ENCODE data around the gene OTOF.
"Not testable (repeated sequence)": the region's sequence is repeated elsewhere in the genome, so short reads cannot be mapped to it uniquely, and the experiment has no call there.

The OTOF gene

DNA sequence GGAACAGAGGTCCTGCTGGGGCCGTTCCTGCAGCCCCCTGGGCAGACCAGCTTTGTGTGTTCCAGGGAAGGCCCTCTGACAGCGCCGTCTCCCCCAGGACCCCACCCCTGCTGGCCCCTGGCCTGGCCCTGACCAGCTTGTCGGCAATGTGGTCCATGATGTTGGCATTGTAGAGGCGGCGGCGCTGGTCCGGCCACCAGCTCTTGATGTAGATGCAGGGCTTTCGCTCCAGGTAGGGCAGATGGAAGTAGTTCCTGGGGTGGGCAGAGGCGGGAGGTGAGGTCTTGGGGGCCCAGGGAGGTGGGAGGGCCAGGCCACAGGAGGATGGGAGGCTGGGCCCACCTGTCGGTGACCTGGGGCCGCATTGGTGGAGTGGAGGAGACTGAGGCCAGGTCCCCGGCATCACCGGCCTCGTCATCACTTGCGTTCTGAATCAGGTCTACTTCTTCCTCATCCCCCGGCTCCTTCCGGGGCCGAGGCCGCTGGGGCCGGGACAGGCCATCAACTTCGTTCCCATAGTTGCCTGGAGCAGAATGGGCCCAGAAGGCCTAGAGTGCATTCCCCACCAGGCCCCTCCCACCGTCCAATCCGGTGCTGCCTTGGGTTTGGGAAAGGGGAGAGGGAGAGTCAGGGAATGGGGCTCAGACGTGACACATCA lies 1.3 kb upstream of the OTOF start:
- DNase-seq, result no peak

DNA sequence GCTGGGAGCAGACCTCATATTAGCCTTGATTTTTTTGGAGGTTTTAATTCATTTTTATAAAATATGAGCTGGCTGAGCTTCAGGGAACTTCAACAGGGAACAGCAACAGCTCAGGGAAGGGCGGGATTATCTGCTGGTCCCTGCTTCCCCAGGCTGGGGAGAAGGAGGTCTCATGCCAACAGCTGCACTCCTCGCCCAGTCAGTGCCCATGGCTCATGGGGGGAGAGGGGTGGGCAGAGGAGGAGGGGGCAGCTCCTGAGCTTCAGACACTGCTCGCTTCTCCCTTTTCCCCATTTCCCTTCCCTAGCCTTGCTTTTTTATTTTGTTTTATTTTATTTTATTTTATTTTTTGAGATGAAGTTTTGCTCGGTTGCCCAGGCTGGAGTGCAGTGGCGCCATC lies 442 bp upstream of the OTOF start:
- DNase-seq, result no peak

DNA sequence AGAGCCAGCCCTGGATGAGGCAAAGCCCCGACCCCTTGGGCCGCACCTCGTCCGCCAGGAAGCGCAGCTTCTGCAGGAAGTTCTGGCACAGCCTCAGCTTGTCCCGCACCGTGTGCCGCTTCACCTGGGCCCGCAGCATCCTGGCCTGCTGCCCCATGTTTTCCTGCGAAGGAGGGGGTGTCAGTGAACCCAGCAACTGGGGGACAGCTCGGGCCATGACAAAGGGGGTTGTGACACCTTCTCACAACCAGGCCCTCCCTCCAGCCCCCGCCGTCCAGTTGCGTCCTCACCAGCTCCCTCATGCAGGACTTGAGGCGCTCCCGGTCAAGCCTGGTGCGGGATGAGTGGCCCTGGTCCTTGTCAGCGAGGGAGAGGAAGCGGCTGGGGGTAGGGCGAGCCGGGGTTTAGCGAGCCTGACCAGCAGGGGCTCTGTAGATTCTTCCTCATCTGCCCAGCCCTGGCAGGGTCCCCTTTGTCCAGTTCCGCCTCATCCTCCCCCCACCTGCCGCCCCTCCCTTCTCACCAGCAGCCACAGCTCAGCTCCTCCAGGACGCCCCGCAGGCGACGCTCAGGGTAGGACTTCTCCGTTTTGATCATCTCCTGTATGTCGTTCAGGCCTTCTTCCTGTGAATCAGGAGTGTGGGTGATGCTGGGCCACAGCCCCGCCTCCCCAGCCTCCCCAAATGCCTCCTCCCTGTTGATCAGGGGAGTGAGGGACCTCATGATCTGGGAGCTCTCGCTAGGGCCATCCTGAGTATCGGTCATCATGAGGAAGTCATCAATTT lies 606 bp downstream of the OTOF start:
- DNase-seq, result no peak

GRCh38 chr2:26475832-26476501 lies 2.0 kb downstream of the OTOF start:
- DNase-seq, result no peak

DNA sequence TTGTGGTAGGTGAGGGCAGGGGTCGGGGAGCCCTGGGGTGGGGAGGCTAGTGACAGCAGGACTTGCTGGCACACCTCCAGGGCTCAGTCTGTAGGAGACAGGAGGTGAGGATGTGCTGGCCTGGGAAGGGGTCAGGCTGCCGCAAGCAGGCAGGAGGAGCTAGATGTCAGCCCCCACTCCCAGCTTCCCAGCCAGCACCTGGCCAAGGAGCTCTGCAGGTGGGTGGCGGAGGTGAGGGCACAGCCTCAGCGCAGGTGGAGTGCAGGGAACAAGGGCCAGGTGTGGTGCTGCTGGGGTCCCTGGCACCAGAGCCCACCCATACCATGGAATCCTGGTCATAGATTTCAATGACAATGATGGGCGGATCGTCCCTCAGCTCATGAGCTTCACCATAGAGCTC lies 2.9 kb downstream of the OTOF start:
- no peak for DNase-seq

DNA sequence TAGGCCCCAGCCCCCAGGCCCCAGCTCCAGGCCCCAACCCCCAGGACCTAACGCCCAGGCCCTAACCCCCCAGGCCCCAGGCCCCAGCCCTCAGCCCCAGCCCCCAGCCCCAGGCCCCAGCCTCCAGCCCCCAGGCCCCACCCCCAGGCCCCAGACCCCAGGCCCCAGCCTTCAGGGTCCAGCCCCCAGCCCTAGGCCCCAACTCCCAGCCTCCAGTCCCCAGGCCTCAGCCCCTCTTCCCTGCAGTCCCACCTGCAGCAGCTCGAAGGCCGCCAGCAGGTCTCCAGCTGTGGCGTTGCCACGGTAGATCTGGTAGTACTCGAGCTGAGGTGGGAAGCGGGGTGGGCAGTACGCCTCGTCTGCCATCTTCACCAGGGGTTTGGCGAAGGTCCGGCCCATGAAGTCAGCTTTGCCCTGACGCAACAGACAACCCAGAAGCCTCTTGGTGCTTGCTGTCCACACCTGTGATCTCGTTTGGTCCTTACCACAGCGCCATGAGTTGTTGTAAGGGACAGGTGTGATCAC lies 3.6 kb downstream of the OTOF start:
- DNase-seq, result no peak

GRCh38 chr2:26473796-26474195 lies 4.1 kb downstream of the OTOF start:
- DNase-seq, result no peak

DNA sequence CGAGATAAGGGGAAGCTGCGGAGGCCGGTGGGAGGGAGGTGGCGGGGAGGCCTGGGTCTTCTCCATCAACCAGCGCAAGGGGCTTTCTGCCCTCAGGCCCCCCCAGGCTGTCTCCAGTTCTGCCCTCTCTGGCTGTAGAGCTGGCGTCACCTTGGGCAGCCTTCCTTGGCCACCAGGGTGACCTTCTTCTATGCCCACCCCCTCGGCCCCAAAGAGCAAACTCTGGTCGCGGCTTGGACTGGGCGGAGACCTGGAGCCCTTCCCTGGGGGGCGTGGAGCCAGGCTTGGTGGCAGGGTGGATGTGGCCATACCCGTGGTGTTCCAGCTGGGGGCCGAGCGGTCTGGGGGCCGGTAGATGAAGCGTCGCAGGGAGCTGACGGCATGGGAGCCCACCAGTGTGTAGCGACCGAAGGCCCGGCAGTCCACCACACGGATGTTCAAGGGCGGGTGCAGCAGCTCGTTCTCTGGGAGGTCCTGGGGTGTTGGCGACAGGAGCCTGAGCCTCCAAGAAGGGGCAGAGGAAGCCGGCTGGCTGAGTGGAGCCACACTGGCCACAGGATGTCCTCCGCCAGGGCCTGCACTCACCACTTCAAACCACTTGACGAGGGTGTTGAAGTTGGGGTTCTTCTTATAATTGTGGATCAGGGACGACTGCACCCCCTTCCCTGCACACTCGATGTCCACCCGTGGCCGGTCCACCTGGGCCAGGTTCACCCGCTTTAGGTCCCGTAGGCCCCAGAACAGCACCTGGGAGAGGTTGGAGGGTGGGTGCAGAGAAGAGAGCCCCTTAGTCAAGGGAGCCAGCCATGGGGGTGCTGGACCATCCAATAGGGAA lies 4.9 kb downstream of the OTOF start:
- no peak for DNase-seq

GRCh38 chr2:26471766-26472706 lies 5.9 kb downstream of the OTOF start:
- DNase-seq, result peak; percentile 29

GRCh38 chr2:26471289-26471688 lies 6.6 kb downstream of the OTOF start:
- DNase-seq, result peak; percentile 14

DNA sequence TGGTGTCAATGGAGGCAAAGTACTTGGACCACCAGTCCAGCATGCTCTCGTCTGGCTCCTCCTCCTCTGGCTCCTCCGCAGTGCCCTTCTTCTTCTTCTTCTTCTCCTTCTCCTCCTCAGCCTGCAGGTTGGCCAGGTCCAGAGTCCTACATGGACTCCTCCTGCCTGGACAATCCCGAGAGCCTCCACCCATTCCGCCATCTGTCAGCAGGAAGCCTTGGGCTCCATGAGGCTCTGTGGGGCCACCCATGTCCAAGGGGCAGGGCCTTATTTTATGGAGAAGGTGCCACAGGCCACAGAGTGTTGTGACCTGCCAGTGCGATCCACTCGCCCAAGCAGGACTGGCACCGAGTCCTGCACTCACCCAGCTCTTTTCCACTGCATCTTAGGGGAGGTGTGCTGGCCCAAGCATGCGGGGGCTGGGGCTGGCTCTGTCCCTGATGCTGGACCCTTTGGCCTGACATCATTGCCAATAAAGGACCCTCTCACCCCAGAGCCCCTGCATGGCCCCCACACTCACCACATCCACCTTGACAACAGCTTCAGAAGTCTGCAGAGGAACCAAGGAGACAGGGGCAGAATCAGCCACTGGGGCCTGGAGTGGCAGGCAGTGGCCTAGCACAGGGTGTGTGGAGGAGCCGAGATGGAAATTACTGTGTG lies 7.2 kb downstream of the OTOF start:
- DNase-seq, result no peak

DNA sequence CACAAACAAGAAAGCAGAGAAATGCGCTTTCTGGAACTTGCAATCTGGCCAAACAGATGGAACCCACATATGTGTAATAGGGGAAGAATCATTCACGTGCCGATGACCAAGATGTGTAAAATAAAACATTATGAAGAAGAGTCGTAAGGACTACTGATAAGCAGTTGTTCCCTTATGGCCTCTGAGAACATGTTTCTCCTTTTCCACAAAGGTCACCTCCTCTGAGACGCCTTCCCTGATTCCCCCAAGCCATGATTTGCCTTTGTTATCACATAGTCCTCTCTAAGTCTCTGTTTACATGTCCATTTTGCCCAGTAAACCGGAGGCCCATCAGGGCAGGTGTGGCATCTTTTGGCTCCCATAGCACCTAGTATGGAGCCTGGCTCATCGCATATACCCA lies 8.0 kb downstream of the OTOF start:
- no peak for DNase-seq

- peak; percentile 64 for DNase-seq
Observed at GRCh38 chr2:26469092-26469710, 8.7 kb downstream of the OTOF start.

GRCh38 chr2:26468544-26468943 lies 9.4 kb downstream of the OTOF start:
- not testable (repeated sequence) for DNase-seq

- DNase-seq, result no peak
Observed at GRCh38 chr2:26466662-26467310, 11.1 kb downstream of the OTOF start.

GRCh38 chr2:26465981-26466471 lies 11.9 kb downstream of the OTOF start:
- DNase-seq, result no peak

GRCh38 chr2:26465266-26465925 lies 12.5 kb downstream of the OTOF start:
- no peak for DNase-seq

GRCh38 chr2:26464390-26465265 lies 13.3 kb downstream of the OTOF start:
- DNase-seq, result no peak

All from NCI-H146 (cell line).